ENCODE results near the gene NLRP1.

NLRP1 gene

DNA sequence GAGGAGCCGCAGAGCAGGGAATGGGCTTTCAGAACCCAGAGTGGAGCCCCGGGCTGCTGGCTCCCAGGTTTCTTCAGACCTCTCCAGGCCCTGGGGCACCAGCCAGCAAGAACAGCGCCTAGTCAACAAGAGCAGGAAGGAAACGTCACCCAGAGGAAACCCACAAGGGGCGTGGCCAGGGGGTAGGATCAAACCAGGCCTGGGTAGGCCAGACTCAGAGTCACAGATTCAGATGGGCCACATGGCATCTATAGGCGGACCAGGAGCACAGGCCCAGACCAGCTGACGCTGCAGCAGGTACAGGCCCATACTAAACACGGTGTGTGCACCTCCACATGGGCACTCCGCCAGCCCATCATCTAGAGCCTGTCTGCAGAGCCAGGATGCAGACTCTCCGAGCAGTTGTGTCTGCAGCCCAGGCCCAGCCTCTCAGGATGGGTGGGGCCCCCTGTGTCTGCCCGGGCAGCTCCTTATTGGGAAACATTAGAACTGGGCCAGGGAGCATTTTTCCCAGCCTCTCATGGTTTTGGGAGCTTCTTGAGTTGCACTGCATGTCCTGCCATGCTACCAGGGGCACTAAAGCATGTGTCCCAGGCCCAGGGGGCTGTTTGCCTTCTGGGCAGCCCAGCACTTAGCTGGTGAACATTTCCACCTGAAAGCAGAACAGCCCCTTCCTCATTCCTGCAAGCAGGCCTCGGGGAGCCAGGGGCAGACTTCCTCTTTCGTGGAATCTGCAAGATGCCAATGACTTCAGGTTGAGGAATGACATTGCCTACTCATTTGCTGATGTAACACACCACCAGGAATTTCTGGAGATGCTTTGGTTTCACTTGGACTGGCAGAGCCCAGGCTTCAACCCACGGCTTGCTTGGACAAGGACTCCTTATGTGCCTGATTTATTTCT lies at the start of gene NLRP1:
NLRP1 (minus strand) TSS at position 127 of the 904 bp plus-strand sequence. CDS start 552 bp downstream, outside the sequence.
- peak; percentile 94 to 95 for DNase-seq

DNA sequence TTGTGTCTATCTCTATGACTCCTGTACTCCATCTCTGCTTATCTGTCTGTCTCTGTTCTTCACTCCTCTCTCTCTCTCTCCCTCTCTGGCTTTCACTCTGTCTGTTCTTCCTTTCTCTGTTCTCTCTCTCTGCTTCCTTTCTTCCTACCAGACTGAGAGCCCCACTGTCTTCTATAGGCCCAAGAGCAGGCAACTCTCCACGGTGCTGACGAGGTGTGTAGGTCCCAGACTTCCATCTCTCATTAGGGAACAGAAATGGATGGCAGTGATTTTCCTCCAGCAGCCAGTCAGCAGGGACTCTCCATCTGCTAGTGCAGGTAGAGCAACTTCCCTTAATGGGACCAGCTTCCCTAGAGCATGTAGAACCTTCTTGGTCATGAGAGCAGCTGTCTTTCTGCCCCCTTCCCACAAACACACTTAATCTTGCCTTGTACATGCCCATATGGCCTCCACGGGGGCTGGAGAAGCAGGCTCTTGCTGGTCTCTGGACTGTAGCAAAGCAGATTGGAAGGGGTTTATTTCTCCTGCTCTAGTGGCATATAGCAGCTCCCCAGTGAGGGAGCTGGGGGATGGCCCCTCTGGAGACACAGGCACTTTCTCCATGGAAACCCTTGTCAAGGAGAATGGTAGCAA lies 47.8 kb upstream of the NLRP1 start:
- no peak for DNase-seq

DNA sequence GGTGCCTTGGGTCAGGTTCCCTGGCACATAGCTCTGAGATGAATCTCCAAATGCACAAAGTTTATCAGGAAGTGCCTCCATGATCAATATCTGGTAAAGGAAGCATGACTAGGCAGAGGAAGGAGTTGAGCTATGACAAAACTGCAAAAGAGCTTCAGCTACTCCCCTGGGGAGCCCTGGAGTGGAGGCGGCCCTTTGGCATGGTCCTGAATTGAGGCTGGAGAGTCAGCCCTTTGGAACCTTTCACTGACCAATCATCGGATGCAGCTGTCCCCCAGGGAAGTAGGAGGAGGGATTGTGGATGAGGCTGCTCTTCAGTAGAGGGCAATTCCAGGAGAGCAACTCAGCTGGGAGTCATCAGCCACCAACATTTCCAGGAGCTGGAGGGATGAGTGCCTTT lies 46.1 kb upstream of the NLRP1 start:
- no peak for DNase-seq

DNA sequence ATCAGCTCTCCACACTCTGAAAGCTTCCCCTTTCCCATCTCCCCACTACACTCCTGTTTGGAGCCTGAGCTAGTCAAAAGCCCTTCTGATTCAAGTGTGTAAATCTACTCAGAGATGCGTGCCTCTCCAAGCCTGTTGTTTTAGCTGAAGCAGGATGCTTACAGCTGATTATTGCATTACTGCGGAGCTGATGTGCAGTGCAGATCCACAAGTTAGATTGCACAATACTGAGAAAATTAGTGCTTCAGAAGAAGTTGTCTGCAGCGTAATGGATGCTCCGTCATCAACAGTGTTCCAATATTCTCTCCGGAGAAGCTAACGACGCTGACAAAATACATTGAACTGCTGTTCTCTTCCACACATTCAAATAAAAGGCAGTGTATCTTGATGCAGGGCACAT lies 44.8 kb upstream of the NLRP1 start:
- no peak for DNase-seq

DNA sequence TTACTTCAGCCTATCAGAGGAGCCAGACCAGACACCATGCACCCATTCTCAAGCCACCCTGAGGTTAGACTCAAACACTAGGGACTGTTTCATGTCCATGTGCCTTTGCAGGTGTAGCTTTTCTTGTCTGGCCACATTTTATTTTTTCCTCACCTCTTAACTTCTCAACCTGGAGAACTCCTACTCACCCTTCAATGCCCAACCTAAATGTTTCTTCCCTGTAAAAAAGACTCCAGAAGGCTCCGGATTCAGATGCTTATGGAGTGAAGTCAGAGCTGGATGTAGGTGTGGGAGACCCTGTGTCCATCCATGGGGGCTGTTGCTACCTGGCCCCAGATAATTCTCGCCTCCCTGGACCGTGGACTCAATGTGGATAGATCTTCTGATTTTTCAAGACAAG lies 44.0 kb upstream of the NLRP1 start:
- DNase-seq, result no peak

DNA sequence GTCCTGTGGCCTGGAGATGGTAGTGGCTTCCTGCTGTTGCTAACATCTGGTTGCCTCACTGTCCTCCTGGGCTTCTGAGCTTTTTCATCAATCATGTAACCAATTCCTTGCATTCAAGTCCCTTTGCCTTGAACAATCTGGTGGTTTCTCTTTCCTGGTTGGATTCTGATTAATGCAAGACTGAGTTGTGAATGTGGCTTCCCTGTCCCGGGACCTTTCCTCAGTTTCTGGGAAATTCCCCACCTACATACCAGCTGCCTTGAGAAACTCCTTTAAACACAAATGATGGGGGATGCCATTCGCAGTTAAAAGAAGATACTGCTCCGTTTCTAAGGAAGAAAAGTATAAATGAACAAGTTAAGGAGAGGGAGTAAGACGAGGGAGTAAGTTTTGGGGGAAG lies 39.9 kb upstream of the NLRP1 start:
- DNase-seq, result no peak

DNA sequence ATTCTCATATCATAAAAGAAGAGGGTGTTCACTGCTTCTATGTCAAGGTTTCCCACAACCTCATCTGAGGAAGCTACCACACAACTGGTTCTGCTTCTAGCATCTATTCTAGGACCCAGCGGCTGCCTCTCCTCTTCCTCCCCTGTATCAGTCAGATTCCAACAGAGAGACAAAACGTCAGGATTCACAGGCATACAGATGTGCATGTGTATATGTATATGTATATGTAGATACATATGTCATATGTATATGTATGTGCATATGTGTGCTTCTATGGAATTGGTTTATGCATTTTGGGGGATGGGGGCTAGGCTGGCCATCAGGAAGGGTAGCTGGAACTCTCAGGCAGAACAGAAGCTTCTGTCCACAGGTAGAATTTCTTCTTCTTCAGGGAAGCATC lies 37.4 kb upstream of the NLRP1 start:
- DNase-seq, result no peak

DNA sequence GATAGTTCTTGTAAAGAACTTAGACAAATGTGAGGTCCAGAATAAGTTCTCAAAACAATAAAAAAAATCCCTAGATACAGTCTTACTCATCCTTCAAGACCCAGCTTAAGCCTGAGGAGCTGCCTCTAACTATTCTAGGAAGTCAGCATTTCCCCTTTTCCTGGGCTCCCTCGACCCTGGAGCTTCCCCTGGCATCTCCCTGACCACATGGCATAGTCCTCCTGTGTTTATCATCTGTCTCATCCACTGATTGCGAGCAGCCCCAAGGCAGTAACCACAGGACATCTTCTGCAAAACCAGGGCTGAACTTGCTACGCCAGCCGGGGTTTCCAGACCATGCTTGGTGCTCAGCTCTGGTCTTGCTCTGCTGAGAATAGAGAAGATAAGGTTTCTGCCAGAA lies 36.7 kb upstream of the NLRP1 start:
- DNase-seq, result peak in 1 of 2 donors; percentile 12

DNA sequence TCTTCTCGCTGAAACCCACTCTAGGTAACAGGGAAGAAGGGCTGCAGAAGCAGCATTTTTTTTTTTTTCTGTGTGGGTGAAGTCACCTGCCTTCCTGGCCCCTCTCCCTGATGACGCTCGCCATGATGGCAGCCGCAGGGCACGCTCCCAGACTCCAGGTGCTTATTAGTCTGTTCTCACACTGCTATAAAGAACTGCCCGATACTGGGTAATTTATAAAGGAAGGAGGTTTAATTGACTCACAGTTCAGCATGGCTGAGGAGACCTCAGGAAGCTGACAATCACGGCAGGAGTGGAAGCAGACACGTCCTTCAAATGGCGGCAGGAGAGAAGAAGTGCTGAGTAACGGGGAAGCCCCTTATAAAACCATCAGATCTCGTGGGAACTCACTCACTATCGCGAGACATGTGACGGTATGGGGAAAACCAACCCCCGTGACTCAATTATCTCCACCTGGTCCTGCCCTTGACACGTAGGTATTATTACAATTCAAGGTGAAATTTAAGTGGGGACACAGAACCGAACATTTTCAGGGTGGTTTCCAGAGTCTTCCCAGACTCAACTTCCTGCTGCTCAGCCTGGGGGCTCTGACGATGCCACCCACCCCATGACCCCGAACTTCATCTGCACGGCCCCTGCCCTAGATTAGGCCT lies 34.9 kb upstream of the NLRP1 start:
- DNase-seq, result no peak

DNA sequence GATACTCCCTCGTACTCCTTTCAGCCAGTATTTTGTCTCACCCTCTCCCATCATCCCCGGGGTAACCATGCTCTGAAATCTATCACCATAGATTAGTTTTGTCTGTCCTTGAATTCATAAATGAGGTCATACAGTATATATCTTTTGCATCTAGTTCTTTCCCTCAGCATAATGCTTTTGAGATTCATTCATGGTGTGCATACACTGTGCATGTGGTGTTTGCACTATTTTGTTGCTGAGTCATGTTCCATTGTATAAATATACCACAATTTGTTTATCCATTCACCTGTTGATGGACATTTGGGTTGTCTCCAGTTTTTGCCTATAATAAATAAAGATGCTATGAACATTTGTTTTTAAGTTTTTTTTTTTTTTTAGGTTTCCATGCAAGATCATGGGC lies 34.2 kb upstream of the NLRP1 start:
- no peak for DNase-seq

DNA sequence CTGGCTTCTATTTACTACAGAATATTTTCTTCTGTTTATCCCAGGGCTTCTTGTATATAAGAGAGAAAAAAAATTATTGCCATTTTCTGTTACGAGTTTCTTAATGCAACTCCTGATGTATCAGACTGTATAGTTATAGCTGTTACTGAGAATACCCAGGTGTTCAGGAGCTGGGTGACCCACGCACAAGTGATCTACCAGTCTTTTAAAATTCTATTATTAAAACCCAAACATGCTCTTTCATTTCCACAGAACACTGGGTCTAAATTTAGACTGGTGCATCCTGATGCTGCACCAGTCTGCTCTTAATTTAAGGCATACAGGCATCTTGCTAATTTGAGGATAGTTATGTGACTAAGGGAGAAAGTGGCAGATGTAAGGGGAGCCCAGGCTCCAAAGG lies 31.2 kb upstream of the NLRP1 start:
- DNase-seq, result no peak

DNA sequence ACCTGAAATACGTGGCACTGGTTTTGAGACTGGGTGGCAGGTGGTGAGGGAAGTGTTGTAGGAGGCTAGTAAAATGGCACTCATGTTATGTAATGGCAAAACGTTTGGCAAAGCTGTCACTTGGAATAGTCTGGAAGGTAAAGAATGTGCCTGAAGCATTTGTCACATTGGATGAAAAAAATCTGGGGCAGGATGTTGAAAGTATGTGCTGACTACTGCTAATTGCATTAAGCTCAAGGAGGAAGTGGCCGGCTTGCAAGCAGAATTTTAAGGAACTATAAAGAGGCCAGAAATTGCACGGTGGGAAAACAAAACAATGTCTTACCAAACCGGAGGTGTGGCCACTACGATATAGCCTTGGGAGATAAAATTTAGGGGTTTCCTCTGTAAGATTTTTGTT lies 26.6 kb upstream of the NLRP1 start:
- DNase-seq, result peak; percentile 6 to 36

DNA sequence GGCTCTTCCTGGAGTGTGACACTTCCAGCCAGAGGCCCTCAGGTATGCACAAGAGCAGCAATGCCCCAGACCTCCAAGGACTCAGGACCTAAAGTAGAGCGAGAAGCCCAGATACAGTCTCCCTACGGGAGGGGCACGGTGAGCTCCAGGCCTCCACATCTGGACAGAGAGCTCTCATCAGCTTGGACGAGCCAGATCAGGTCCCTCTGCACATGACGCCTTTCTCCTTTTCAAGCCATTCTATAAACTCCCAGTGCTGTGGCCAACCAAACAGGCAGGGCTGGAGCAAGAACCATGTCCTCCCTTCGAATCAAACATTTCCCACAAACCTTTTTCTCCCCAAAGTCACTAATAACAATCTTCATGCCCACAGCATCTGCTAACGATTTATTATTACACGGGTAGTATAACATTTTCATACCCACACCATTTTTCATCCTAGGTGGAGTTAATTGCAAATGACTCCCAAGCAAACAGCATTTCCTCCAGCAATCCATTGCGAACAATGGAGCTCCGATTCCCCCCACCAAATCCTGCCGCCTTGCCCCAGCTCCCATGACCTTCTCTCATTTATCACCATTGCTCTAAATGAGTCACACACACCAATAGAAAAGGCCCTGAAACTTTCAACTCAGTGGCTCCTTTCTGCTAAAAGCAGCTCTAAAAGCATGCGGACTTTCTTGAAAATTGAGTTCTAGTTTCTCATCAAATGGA lies 24.2 kb upstream of the NLRP1 start:
- no peak for DNase-seq

DNA sequence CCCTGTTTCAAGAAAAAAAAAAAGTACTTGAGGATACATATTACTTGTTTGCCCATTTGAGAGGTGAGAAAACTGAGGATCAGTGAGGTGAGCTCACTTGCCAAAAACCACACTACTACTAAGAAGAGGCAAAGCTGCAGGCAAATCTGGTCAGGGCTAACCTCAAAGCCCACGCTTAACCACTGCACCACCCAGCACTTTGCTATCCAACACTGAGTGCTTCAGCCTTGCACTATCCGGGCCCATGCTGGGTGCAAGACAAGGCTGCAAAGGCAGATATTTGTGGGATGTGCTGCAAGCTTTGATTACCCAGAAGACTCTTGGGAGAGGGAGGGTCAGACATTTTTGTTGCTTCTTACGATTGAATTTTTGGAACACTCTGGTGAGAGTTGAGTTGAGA lies 23.6 kb upstream of the NLRP1 start:
- no peak for DNase-seq

DNA sequence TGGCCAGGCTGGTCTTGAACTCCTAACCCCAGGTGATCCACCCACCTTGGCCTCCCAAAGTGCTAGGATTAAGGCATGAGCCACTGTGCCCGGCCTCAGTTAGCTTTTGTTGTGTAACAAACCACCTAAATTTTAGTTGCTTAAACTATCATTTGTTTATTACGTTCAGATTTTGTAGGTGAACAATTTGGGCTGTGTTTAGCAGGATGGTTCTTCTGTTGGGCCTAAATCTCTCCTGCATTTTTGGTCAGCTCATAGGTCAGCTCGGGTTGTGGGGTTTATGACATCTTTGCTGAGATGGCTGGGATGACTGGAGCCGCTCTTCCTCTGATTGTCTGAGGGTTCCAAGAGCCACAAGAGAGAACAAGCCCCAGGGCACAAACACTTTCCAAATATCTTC lies 21.1 kb upstream of the NLRP1 start:
- DNase-seq, result no peak

DNA sequence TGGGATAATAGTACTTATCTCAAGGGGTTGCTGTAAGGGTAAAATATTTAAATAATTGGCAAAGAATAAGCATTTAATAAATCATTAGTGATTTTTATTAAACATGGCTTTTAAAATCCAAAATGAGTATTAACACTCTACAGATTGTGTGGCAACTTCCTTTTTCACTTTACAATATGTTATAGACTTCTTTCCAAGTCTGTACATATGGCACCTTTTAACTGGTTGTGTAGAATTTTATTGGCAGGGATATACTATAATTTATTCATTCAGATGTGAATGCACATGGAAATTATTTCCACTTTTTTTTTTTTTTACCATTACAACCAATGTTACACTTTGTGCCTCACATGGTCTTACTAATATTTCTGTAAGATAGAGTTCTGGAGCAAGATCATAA lies 15.7 kb upstream of the NLRP1 start:
- DNase-seq, result no peak

DNA sequence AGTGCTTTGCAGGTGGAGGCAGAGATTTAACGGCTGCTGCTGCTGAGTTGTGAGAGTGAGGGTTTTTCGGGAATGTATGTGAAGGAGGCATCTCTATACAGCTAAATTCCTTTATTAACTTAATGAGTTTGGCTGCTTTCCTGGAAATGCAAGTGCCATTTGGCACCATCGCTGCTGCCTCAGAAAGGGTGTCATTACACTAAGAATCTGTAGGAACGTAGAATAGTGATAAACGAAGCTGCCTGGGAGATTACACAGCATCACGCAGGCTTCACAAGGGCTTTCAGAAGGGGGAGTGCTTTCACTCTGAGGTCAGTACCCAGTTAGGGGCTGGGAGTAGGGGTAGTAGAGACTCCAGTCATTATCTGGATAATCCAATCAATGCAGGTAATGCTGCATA lies 14.1 kb upstream of the NLRP1 start:
- no peak for DNase-seq

DNA sequence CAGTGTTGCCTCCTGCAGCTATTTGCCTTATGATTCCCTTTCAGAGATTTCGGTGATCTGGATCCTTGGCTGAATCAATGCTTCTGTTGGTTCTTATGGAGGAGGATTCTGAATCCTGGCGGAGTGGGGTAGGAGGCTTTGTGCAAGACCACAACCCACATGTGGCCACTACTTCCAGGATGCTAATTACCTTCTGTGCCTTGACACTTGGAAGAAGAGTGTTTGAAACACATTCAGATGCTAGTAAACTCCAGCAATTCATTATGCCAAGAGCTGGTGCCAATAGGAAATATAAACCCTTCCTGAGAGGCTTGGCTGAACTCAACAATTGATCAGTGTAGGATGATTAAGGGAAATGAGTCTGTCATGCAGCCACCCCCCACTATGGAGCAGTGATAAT lies 12.1 kb upstream of the NLRP1 start:
- no peak for DNase-seq

DNA sequence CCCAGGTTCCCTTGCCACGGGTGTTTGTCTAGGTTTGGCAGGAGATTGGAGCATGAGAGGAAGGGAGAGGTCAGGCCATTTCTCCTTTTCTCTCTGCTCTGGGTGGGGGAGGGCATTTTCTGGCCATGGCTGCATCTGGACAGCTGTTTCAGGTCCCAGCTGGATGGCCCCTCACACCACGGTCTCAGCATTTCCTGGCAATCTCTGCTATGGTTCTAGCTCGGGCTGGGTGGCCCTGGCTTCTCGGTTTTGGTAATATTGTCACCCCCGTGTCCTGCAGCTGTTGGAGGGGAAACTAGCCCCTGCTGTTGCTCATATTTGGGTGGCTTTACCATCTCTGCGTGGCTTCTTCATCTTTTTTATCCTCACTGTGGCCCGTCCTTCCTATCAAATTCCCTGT lies 11.5 kb upstream of the NLRP1 start:
- DNase-seq, result no peak

DNA sequence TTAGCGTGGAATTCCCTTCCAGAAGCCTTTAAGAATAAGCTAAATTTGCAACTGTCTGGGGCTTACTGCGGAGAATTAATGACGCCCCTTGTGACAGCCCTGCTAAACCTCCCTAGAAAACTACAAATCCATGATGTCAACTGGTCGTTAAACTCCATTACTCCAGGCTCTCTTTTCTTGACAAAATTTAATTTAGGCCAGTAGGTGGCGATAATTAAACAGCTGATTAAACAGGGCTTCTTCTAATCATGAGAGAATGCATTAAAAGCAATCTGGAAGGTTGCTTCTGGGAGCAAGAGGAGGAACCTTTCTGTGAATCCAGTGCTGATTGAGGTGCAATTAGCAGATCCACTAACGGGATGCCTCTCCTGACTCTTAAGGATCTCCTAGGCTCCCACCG lies 8.1 kb upstream of the NLRP1 start:
- DNase-seq, result peak in 1 of 2 donors; percentile 62

DNA sequence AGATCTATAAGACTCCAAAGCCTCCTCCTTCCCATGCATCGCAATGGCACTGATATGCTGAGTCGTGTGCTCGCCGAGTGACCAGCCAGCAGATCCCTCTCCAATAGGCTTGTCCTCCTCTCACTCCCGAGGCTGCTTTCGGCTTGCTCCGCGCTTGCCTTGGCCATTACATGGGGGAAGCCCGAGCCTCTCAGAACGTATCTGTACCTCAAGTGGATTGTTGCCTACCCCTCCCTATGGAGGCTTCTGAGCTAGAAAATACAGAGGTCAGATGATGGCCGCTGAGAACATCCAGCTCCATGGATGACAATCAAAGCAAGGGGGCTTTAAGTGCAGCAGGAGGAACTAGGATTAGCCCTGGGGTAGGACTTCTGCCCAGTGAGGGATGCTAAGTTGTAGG lies 7.7 kb upstream of the NLRP1 start:
- DNase-seq, result no peak

DNA sequence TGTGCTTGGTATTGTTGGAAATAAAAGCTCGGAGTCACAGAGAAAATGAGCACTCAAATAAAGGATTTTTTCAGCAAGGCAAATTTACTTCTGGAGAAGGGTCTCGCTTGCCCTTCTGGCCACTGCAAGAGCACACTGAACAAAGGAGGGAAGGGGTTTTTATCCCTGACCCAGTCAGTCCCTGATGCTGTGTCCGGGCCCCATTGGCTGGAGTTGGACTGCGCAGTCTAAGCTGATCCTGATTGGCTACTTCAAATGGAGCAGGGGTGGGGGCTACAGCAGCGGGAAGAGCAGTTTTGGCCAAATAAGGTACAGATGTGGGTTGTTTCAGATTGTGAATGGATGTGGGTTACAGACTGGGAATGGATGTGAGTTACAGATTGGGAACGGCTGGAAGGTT lies 4.3 kb upstream of the NLRP1 start:
- no peak for DNase-seq

DNA sequence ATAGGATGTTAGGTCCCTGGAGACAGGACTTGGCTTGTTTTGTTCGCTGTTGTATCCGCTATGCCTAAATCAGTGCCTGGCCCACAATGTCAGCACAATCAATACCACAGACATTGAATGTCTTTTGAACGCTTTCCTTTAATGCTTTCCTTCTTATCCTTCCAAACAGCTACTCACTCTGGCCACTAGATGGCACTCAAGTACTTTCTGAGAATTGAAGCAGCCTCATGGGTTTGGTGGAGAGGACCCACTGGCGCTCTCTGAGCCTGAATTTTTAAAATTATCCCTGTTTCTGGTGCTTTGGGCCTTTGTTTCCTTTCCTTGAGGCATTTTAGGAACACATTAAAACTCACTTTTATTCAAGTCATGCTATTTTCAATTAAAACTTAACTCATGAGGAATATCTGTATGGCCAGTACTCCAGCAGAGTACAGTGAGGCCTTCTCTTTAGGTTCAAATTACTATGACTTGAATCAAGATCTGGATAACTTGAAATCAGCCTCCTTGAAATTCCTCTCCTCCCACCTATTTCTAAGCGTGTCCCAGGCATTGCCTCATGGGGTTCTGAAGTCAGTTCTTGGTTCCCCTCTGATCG lies 3.2 kb upstream of the NLRP1 start:
- peak; percentile 67 to 85 for DNase-seq

All from CD4-positive, alpha-beta T cell treated with Interleukin-4 for 1 hour (primary cell).